Activated naive CD8-positive, alpha-beta T cell treated with anti-CD3 and anti-CD28 coated beads for 36 hours (primary cell): ENCODE measurements around the gene EFEMP2. TPM values are rescaled to one million over a fixed set of nuclear protein-coding genes. Genes with fewer than 3 reads are reported as not detected.
A peak's percentile ranks its signal among the peaks of the same experiment; 100 is the strongest.

Experiments used
- DNase-seq: peaks from one replicate; pipeline ENCODE4 v3.0.0; 2021
- H3K27ac Mint-ChIP-seq: one replicate; pipeline ENCODE4 v1.8.0; 2022; ENCODE audit warnings: mild to moderate bottlenecking, moderate library complexity, mixed read lengths
- H3K27me3 Mint-ChIP-seq: one replicate; pipeline ENCODE4 v1.8.0; 2022; ENCODE audit warnings: mild to moderate bottlenecking, mixed read lengths
- H3K36me3 Mint-ChIP-seq: one replicate; pipeline ENCODE4 v1.8.0; 2021; ENCODE audit warnings: mild to moderate bottlenecking, mixed read lengths
- H3K4me1 Mint-ChIP-seq: one replicate; pipeline ENCODE4 v1.8.0; 2021; ENCODE audit warnings: mixed read lengths
- H3K4me3 Mint-ChIP-seq: one replicate; pipeline ENCODE4 v1.8.0; 2022; ENCODE audit warnings: mild to moderate bottlenecking, moderate library complexity, mixed read lengths
- H3K9me3 Mint-ChIP-seq: one replicate; pipeline ENCODE4 v1.8.0; 2022; ENCODE audit warnings: mixed read lengths
- total RNA-seq, 2 experiments: library from RNA; stranded (reverse); gene quantifications; one replicate each; pipeline ENCODE4 v1.2.3, GENCODE V29; 2021

Gene EFEMP2
- total RNA-seq, 2 experiments from 2014 or later: 8.5 to 8.9 TPM

DNA sequence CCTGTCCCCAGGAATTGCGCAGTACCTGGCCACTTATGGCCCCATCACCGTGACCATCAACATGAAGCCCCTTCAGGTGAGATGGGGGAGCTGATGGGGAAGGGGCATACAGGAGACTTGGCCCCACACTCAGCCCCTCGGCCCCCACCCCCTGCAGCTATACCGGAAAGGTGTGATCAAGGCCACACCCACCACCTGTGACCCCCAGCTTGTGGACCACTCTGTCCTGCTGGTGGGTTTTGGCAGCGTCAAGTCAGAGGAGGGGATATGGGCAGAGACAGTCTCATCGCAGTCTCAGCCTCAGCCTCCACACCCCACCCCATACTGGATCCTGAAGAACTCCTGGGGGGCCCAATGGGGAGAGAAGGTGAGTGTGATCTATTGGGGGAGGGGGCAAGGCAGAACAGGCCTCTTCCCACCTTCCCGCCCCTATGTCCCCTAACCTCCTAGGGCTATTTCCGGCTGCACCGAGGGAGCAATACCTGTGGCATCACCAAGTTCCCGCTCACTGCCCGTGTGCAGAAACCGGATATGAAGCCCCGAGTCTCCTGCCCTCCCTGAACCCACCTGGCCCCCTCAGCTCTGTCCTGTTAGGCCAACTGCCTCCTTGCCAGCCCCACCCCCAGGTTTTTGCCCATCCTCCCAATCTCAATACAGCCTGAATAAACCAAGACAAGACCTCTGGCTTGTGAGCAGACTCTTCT lies 10.6 kb upstream of the EFEMP2 start:
- Mint-ChIP-seq H3K4me1 (peaks cover 65% of the 10 kb centered on the region), H3K27ac (no peak overlapping the region)

DNA sequence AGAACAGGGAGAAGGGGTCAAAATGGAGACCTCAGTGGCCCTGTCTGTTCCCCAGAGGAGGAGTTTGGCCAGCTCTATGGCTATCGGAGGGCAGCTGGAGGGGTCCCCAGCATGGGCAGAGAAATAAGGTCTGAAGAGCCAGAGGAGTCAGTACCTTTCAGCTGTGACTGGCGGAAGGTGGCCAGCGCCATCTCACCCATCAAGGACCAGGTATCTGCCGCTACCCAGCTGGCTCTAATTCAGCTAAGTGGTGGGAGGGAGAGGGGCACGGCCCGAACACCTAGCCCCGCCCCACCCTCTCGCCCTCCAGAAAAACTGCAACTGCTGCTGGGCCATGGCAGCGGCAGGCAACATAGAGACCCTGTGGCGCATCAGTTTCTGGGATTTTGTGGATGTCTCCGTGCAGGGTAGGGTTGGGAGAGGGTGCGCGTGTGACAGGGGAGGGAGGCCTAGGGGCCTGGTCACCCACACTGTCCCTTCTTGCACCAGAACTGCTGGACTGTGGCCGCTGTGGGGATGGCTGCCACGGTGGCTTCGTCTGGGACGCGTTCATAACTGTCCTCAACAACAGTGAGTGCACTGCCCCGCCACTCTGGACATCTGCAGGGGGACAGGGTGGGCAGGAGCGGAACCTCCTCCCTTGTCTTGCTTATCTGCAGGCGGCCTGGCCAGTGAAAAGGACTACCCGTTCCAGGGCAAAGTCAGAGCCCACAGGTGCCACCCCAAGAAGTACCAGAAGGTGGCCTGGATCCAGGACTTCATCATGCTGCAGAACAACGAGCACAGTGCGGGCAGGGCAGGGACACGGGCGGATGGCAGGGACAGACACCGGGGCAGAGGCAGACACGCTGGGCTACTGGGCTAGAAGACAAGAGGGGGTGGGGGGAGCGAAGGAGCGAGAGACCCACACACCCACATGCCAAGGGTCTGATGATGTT lies 9.8 kb upstream of the EFEMP2 start:
- no peaks in the 10 kb centered on the region for H3K27me3 Mint-ChIP-seq
- peaks cover 27% of the 10 kb centered on the region for H3K36me3 Mint-ChIP-seq
- no peak overlapping the region for H3K4me3 Mint-ChIP-seq
- no peaks in the 10 kb centered on the region for H3K9me3 Mint-ChIP-seq
- peaks cover 66% of the 10 kb centered on the region for H3K4me1 Mint-ChIP-seq
- no peak overlapping the region for H3K27ac Mint-ChIP-seq
- DNase-seq: no peak

More for the DNA sequence above, 10.6 kb upstream of the EFEMP2 start:
- H3K36me3 Mint-ChIP-seq: peaks cover 30% of the 10 kb centered on the region
- H3K9me3 Mint-ChIP-seq: no peaks in the 10 kb centered on the region
- H3K4me3 Mint-ChIP-seq: no peak overlapping the region
- no peak for DNase-seq
- no peaks in the 10 kb centered on the region for H3K27me3 Mint-ChIP-seq

- DNase-seq: no peak
- Mint-ChIP-seq H3K27ac (peak overlapping the region; percentile 86), H3K9me3 (no peaks in the 10 kb centered on the region), H3K4me1 (peaks cover 60% of the 10 kb centered on the region), H3K4me3 (peak overlapping the region; percentile 75), H3K36me3 (peaks cover 21% of the 10 kb centered on the region), H3K27me3 (no peaks in the 10 kb centered on the region)
Measured at GRCh38 chr11:65880844-65881421, 8.3 kb upstream of the EFEMP2 start.

GRCh38 chr11:65880027-65880426 lies 7.4 kb upstream of the EFEMP2 start:
- no peak for DNase-seq
- peak overlapping the region; percentile 75 for H3K4me3 Mint-ChIP-seq
- peaks cover 54% of the 10 kb centered on the region for H3K4me1 Mint-ChIP-seq
- peak overlapping the region; percentile 86 for H3K27ac Mint-ChIP-seq
- no peaks in the 10 kb centered on the region for H3K9me3 Mint-ChIP-seq
- no peaks in the 10 kb centered on the region for H3K27me3 Mint-ChIP-seq
- H3K36me3 Mint-ChIP-seq: peaks cover 21% of the 10 kb centered on the region

DNA sequence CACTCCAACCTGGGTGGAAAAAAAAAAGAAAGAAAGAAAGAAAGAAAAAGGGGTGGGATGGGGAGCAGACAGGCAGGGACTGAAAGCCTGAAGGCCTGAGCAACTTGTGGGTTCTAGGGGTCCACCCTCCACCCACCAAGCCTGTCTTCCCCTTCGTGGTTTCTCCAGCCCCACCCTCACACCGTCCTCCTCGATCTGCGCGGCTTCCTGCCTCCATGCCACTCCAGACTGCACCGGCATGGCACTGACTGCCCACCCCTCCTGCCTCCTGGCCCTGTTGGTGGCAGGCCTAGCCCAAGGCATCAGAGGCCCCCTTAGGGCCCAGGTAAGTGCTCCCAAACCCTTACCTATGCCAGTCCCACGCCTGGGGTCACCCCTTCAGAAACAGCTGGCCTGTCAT lies 7.0 kb upstream of the EFEMP2 start, which contains the start of gene CTSW:
Gene CTSW (plus strand): TSS at position 221 of the 400 bp plus-strand sequence. CDS start 18 bp downstream, at position 239.
- no peaks in the 10 kb centered on the region for H3K9me3 Mint-ChIP-seq
- H3K27ac Mint-ChIP-seq: peak within 1 kb of the TSS; percentile 86
- peaks cover 21% of the 10 kb centered on the region for H3K36me3 Mint-ChIP-seq
- peak; percentile 47 for DNase-seq
- H3K4me3 Mint-ChIP-seq: peak within 1 kb of the TSS; percentile 75
- peaks cover 53% of the 10 kb centered on the region for H3K4me1 Mint-ChIP-seq
- H3K27me3 Mint-ChIP-seq: no peaks in the 10 kb centered on the region

DNA sequence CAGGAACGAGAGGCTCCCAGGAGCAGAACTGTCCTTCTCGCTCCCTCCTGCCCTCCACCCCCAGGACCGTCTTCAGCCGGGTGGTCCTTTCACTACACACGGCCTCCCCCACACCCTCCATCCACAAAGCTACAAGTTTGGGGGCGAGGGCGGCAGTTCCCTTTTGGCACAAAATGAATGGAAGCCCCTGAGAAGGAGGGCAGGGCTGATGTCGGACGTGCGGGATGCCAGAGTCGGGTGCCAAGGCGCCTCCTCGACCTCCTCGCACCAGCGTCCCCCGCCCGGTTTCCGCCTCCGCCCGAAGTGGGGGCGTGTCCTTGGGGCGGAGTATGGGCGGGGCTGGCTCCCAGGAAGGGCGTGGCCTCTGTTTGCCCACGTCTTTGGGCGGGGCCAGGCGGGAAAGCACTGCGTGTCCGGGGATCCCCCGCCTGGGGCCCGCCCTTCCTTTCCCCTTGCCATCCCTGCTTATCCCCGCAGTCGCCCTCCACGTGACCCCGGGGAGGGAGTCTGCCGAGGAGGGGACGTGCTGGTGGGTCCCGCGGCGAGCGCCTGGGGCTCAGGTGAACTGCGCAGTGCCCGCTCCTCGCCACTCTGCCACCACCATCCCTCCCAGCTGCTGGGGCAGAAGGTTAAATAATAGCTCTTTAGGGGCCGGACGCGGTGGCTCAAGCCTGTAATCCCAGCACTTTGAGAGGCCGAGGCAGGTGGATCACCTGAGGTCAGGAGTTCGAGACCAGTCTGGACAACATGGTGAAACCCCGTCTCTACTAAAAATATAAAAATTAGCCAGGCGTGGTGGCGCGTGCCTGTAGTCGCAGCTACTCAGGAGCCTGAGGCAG lies 937 bp upstream of the EFEMP2 start:
- H3K9me3 Mint-ChIP-seq: no peaks in the 10 kb centered on the region
- peak; percentile 97 for DNase-seq
- peaks cover 30% of the 10 kb centered on the region for H3K4me1 Mint-ChIP-seq
- H3K27ac Mint-ChIP-seq: peak overlapping the region; percentile 85
- H3K36me3 Mint-ChIP-seq: no peaks in the 10 kb centered on the region
- no peaks in the 10 kb centered on the region for H3K27me3 Mint-ChIP-seq
- peak overlapping the region; percentile 95 for H3K4me3 Mint-ChIP-seq

DNA sequence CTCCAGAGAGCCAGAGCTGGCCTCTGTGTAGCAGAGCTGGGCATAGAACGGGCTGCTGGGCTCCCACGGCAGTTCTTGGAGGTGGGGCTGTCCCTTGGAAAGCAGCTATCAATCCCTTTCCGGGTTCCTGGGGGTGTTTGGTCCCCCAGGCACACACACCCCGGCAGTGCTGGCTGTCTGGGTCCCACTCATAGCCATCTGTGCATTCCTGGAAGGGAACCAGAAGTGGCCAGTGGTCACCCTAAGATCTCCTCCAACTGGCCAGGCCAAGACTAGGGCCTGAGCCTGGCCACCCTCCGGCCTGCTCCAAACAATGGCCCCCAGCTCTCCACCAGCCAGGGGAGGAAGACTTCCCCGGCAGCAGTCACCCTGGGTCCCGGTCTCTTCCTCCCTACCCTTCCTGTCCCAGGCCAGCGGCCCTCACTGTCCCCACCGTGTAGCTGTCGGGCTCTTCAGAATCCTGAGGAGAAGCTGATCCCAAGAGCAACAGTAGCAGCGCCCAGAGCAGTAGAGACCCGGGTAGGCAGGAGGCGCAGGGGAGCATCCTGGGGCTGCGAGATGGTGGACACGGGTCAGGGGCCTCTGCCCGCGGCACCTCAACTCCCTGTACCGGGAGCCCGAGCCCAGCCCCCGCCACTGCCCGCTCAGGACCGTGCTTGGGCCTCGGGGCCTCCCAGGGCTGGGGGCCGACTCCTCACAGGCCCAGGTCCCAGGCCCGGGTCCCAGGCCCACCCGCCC lies 620 bp downstream of the EFEMP2 start:
- H3K4me1 Mint-ChIP-seq: peaks cover 23% of the 10 kb centered on the region
- H3K27me3 Mint-ChIP-seq: no peaks in the 10 kb centered on the region
- H3K27ac Mint-ChIP-seq: no peak overlapping the region
- H3K4me3 Mint-ChIP-seq: peak overlapping the region; percentile 45
- peaks cover 8% of the 10 kb centered on the region for H3K36me3 Mint-ChIP-seq
- no peaks in the 10 kb centered on the region for H3K9me3 Mint-ChIP-seq
- no peak for DNase-seq

- Mint-ChIP-seq H3K9me3 (no peaks in the 10 kb centered on the region), H3K36me3 (peaks cover 8% of the 10 kb centered on the region), H3K4me1 (peaks cover 21% of the 10 kb centered on the region), H3K4me3 (no peak overlapping the region), H3K27me3 (no peaks in the 10 kb centered on the region), H3K27ac (no peak overlapping the region)
- no peak for DNase-seq
Measured at GRCh38 chr11:65870706-65871681, 1.6 kb downstream of the EFEMP2 start.

DNA sequence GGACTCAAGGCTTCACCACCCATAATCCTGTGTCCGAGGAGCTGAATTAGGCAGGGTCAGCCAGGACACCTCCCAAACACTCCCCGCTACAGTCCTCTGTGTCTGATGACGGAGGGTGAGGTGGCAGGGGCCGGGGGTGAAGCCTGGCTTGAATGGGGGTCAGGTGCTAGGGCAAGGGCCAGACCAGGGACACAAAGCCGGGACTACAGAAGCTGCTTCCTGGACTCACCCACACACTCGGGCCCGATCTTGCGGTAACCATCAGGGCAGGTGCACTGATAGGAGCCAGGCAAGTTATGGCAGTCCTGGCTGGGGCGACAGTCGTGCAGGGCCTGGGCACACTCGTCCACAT lies 2.3 kb downstream of the EFEMP2 start:
- Mint-ChIP-seq H3K9me3 (no peaks in the 10 kb centered on the region), H3K36me3 (peaks cover 9% of the 10 kb centered on the region), H3K27me3 (no peaks in the 10 kb centered on the region), H3K4me3 (no peak overlapping the region), H3K4me1 (peaks cover 21% of the 10 kb centered on the region), H3K27ac (no peak overlapping the region)
- DNase-seq: no peak

DNA sequence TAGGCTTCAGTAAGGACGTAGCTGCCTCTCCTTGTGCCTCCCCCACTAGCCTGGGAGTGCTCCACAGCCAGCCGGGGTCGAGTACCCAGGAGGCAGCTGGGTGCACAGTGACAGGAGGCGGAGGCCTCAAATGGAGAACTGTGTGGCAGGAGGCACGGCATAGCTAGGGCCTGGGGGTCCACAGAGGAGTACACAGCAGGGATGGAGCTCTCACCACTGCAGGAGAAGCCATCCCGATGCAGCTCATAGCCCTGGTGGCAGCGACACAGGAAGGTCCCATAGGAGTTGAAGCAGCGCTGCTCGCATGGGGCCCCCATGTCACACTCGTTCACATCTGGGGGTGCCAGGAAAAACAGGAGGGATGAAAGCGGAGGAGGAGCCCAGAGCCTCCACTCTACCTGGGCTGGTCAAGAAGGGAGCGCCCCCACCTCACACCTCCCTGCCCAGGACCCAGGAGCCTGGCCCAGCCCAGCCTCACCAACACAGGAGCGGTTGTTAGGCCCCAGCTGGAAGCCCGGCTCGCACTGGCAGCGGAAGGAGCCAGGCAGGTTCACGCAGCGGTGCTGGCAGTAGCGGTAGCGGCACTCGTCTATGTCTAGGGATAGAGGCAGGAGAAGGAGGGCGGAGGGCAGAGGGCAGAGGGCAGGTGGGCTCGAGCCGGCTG lies 2.8 kb downstream of the EFEMP2 start:
- H3K36me3 Mint-ChIP-seq: peaks cover 12% of the 10 kb centered on the region
- H3K4me1 Mint-ChIP-seq: peaks cover 21% of the 10 kb centered on the region
- no peak overlapping the region for H3K4me3 Mint-ChIP-seq
- no peaks in the 10 kb centered on the region for H3K27me3 Mint-ChIP-seq
- H3K9me3 Mint-ChIP-seq: no peaks in the 10 kb centered on the region
- no peak for DNase-seq
- H3K27ac Mint-ChIP-seq: no peak overlapping the region

DNA sequence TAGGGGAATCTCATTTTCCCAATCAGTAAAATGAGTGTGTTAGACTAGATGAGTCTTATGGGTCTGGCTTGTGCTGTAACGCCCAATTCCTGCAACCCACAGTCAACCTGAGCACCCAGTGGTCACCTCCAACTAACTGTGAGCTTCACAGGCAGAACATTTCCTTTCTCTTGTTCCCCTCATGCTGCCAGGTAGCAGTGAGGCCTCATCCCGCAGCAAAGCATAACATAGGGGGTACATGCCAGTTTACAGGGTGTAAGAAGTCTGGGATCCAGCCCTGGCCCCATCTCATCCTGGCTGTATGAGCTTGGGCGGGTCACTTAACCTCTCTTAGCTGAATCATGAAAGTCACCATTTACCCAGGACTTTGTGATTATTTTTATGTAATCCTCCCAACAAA lies 3.7 kb downstream of the EFEMP2 start:
- no peaks in the 10 kb centered on the region for H3K27me3 Mint-ChIP-seq
- H3K4me3 Mint-ChIP-seq: no peak overlapping the region
- H3K4me1 Mint-ChIP-seq: peaks cover 21% of the 10 kb centered on the region
- H3K27ac Mint-ChIP-seq: no peak overlapping the region
- no peak for DNase-seq
- no peaks in the 10 kb centered on the region for H3K9me3 Mint-ChIP-seq
- peaks cover 12% of the 10 kb centered on the region for H3K36me3 Mint-ChIP-seq

- H3K27me3 Mint-ChIP-seq: no peaks in the 10 kb centered on the region
- H3K36me3 Mint-ChIP-seq: peaks cover 14% of the 10 kb centered on the region
- no peaks in the 10 kb centered on the region for H3K9me3 Mint-ChIP-seq
- DNase-seq: no peak
- H3K4me1 Mint-ChIP-seq: peaks cover 22% of the 10 kb centered on the region
- H3K27ac Mint-ChIP-seq: peak overlapping the region; percentile 38
- H3K4me3 Mint-ChIP-seq: no peak overlapping the region
Measured at GRCh38 chr11:65868076-65868667, 4.4 kb downstream of the EFEMP2 start.
